Nephron progenitor cell (in vitro differentiated cells): Measurements from ENCODE around the gene POLR1A.

ENCODE experiments used
- DNase-seq: peaks from one replicate; pipeline ENCODE4 v3.0.0; 2021
- H3K27ac Mint-ChIP-seq: 2 replicates; pipeline ENCODE4 v1.8.0; 2021; ENCODE audit warnings: mild to moderate bottlenecking, moderate library complexity, mixed read lengths
- H3K27me3 Mint-ChIP-seq: 2 replicates; pipeline ENCODE4 v1.8.0; 2021; ENCODE audit warnings: mild to moderate bottlenecking, low read depth, mixed read lengths; ENCODE audit not compliant: poor library complexity
- H3K36me3 Mint-ChIP-seq: 2 replicates; pipeline ENCODE4 v1.8.0; 2021; ENCODE audit warnings: low read depth, mixed read lengths
- H3K4me1 Mint-ChIP-seq: 2 replicates; pipeline ENCODE4 v1.8.0; 2021; ENCODE audit warnings: mixed read lengths
- H3K4me3 Mint-ChIP-seq: 2 replicates; pipeline ENCODE4 v1.8.0; 2021; ENCODE audit warnings: mild to moderate bottlenecking, moderate library complexity, mixed read lengths
- H3K9me3 Mint-ChIP-seq: 2 replicates; pipeline ENCODE4 v1.8.0; 2021; ENCODE audit warnings: mild to moderate bottlenecking, moderate library complexity, mixed read lengths
- CTCF ChIP-seq: fragments of 200-600 bp; sonication (generic); IDR thresholded peaks from 2 replicates; pipeline ENCODE4 v1.5.0; 2021; ENCODE audit warnings: antibody characterized with exemption

Gene POLR1A

GRCh38 chr2:86070868-86071267, 34.8 kb downstream of the POLR1A start:
- no peak for DNase-seq
- H3K36me3 Mint-ChIP-seq, result peaks cover 58% of the 10 kb centered on the region
- no peak overlapping the region for H3K4me3 Mint-ChIP-seq
- H3K4me1 Mint-ChIP-seq, result peaks cover 19% of the 10 kb centered on the region
- no peaks in the 10 kb centered on the region for H3K9me3 Mint-ChIP-seq
- H3K27me3 Mint-ChIP-seq, result no peaks in the 10 kb centered on the region
- no peak for TF ChIP-seq CTCF
- no peak overlapping the region for H3K27ac Mint-ChIP-seq

GRCh38 chr2:86069783-86070339, 35.8 kb downstream of the POLR1A start:
- H3K4me1 Mint-ChIP-seq, result peaks cover 19% of the 10 kb centered on the region
- H3K27me3 Mint-ChIP-seq, result no peaks in the 10 kb centered on the region
- DNase-seq, result no peak
- no peak overlapping the region for H3K4me3 Mint-ChIP-seq
- H3K9me3 Mint-ChIP-seq, result no peaks in the 10 kb centered on the region
- TF ChIP-seq CTCF, result no peak
- H3K27ac Mint-ChIP-seq, result no peak overlapping the region
- H3K36me3 Mint-ChIP-seq, result peaks cover 65% of the 10 kb centered on the region

- Mint-ChIP-seq H3K27me3 (no peaks in the 10 kb centered on the region), H3K27ac (no peak overlapping the region), H3K36me3 (peaks cover 72% of the 10 kb centered on the region), H3K9me3 (peaks cover 4% of the 10 kb centered on the region), H3K4me3 (no peak overlapping the region), H3K4me1 (peaks cover 19% of the 10 kb centered on the region)
- TF ChIP-seq CTCF, result no peak
- no peak for DNase-seq
Measured at GRCh38 chr2:86069091-86069685, 36.5 kb downstream of the POLR1A start.

GRCh38 chr2:86068648-86069047, 37.0 kb downstream of the POLR1A start:
- peaks cover 74% of the 10 kb centered on the region for H3K36me3 Mint-ChIP-seq
- no peak for TF ChIP-seq CTCF
- H3K27ac Mint-ChIP-seq, result no peak overlapping the region
- DNase-seq, result no peak
- H3K27me3 Mint-ChIP-seq, result no peaks in the 10 kb centered on the region
- no peak overlapping the region for H3K4me3 Mint-ChIP-seq
- peaks cover 17% of the 10 kb centered on the region for H3K4me1 Mint-ChIP-seq
- H3K9me3 Mint-ChIP-seq, result peaks cover 8% of the 10 kb centered on the region

- TF ChIP-seq CTCF, result no peak
- H3K4me1 Mint-ChIP-seq, result peaks cover 13% of the 10 kb centered on the region
- peaks cover 76% of the 10 kb centered on the region for H3K36me3 Mint-ChIP-seq
- H3K9me3 Mint-ChIP-seq, result peaks cover 12% of the 10 kb centered on the region
- no peak for DNase-seq
- H3K27ac Mint-ChIP-seq, result no peak overlapping the region
- no peak overlapping the region for H3K4me3 Mint-ChIP-seq
- no peaks in the 10 kb centered on the region for H3K27me3 Mint-ChIP-seq
Measured at GRCh38 chr2:86068136-86068588, 37.5 kb downstream of the POLR1A start.

- no peak overlapping the region for H3K27ac Mint-ChIP-seq
- no peak for DNase-seq
- peaks cover 25% of the 10 kb centered on the region for H3K9me3 Mint-ChIP-seq
- H3K4me1 Mint-ChIP-seq, result peaks cover 2% of the 10 kb centered on the region
- peaks cover 85% of the 10 kb centered on the region for H3K36me3 Mint-ChIP-seq
- TF ChIP-seq CTCF, result no peak
- no peak overlapping the region for H3K4me3 Mint-ChIP-seq
- no peaks in the 10 kb centered on the region for H3K27me3 Mint-ChIP-seq
Measured at GRCh38 chr2:86066915-86067314, 38.8 kb downstream of the POLR1A start.
